ENCODE measurements around the gene PTK7. TPM values are rescaled to one million over a fixed set of nuclear protein-coding genes. Genes with fewer than 3 reads are reported as not detected.

Gene PTK7
- total and polyA plus RNA-seq, 2 donors (not counting 1 experiment from before 2014, with no cell fraction given) = not detected

- POLR2A ChIA-PET = interaction anchor here (0.5 to 1.4 kb wide), 3 partner anchors 58 to 566 kb away, joined by 3 to 4 read pairs (median 3); partner anchors contain the start of genes DNPH1 and RPL7L1
Measured at GRCh38 chr6:43170931-43171706, 95.0 kb downstream of the PTK7 start, which contains the start of gene SRF. TSS of gene SRF (plus strand) at chr6:43171269. CDS start at chr6:43171657, 388 bp downstream.

More at GRCh38 chr6:43170931-43171706, 95.0 kb downstream of the PTK7 start, which contains the start of gene SRF:
- Histone ChIP-seq H2AFZ (ENCODE audit: insufficient read depth, low read depth, low read length, poor library complexity, severe bottlenecking) (peak within 1 kb of the TSS; percentile 95), H3K9ac (ENCODE audit: low read length) (peak within 1 kb of the TSS; percentile 77), H3K79me2 (ENCODE audit: control insufficient read depth, insufficient read depth, low read length) (peaks cover 19% of the 10 kb centered on the region), H3K27ac (ENCODE audit: low read length in 2 of 2) (peak within 1 kb of the TSS; percentile 59 to 90), H3K4me2 (replicated peaks; ENCODE audit: low read depth, low read length, poor library complexity, severe bottlenecking) (peak within 1 kb of the TSS; percentile 94), H4K20me1 (ENCODE audit: control insufficient read depth, insufficient read depth, low read length, poor library complexity, severe bottlenecking) (peaks cover 30% of the 10 kb centered on the region), H3K36me3 (replicated peaks in 1 of 2; ENCODE audit: control extremely low read depth in 1 of 2, control insufficient read depth in 1 of 2, extremely low read depth in 1 of 2, insufficient read depth in 2 of 2, low read length in 1 of 2) (peaks cover 0 to 10% of the 10 kb centered on the region in 2 experiments), H3K27me3 (replicated peaks in 1 of 4; ENCODE audit: control extremely low read depth in 1 of 4, control insufficient read depth in 3 of 4, insufficient read depth in 4 of 4, low read length in 3 of 4) (peaks cover 0 to 2% (median 0%) of the 10 kb centered on the region in 4 experiments), H3K4me1 (ENCODE audit: control insufficient read depth in 2 of 2, insufficient read depth in 2 of 2, low read length in 2 of 2) (peaks cover 35 to 49% of the 10 kb centered on the region in 2 donors), H3K9me3 (ENCODE audit: control extremely low read depth in 1 of 3, control insufficient read depth in 2 of 3, insufficient read depth in 1 of 3, low read length in 2 of 3) (peaks cover 0 to 7% (median 0%) of the 10 kb centered on the region in 3 donors), H3K4me3 (ENCODE audit: control extremely low read depth in 1 of 5, extremely low read depth in 1 of 5, insufficient read depth in 1 of 5, low read depth in 2 of 5, low read length in 4 of 5) (peak within 1 kb of the TSS; percentile 64 to 90 (median 66))
- no peaks in the 10 kb centered on the region for H3K27me3 Mint-ChIP-seq
- peak within 1 kb of the TSS; percentile 92 for H3K4me3 Mint-ChIP-seq
- intact Hi-C loops (cut with micrococcal nuclease) = loop anchor here (1.0 to 5.0 kb wide), 13 partner anchors 76 to 1091 kb away; partner anchors contain the start of genes ABCC10, KLC4, MRPL2 and POLH
- ATAC-seq (ENCODE audit: low read depth) = peak; percentile 72
- H3K4me1 Mint-ChIP-seq = peaks cover 46% of the 10 kb centered on the region
- WGBS (ENCODE audit: insufficient coverage) = under 1% methylated on average over 81 of the region's 83 CpGs
- DNase-seq = peak; percentile 99
- H3K9me3 Mint-ChIP-seq (ENCODE audit: insufficient read depth) = no peaks in the 10 kb centered on the region
- H3K27ac Mint-ChIP-seq = peak within 1 kb of the TSS; percentile 95
- CTCF ChIA-PET = interaction anchor here (0.9 to 2.7 kb wide), 2 partner anchors 10 to 11 kb away, joined by 3 to 8 read pairs; partner anchors contain the start of gene CUL9
- TF ChIP-seq EZH2 (IDR thresholded peaks at IDR 0.05; ENCODE audit: borderline replicate concordance, insufficient read depth, low read depth, low read length, poor library complexity, severe bottlenecking) (no peak), CTCF (IDR thresholded peaks at IDR 0.05) (peak; percentile 75)
